H9 (cell line): Measurements from ENCODE around the gene ZNF628. TPM values are rescaled to one million over a fixed set of nuclear protein-coding genes. Genes with fewer than 3 reads are reported as not detected.

Source experiments
- DNase-seq: peaks from one replicate; pipeline ENCODE4 v3.0.0-alpha.2; 2017
- H2AFZ ChIP-seq: one replicate; pipeline ENCODE4 v1.6.1; 2013; ENCODE audit warnings: mild to moderate bottlenecking, low read length, control low read depth, moderate library complexity
- H2AK5ac ChIP-seq: 2 replicates; pipeline ENCODE4 v1.6.1; 2013; ENCODE audit warnings: low read length, control low read depth, mixed read lengths; ENCODE audit not compliant: insufficient read length
- H2BK120ac ChIP-seq: one replicate; pipeline ENCODE4 v1.6.1; 2013; ENCODE audit warnings: low read depth, mild to moderate bottlenecking, low read length, control low read depth, inconsistent platforms; ENCODE audit not compliant: poor library complexity, severe bottlenecking
- H2BK12ac ChIP-seq: 2 replicates; pipeline ENCODE4 v1.6.1; 2013; ENCODE audit warnings: low read length, control low read depth, mixed read lengths, low read depth; ENCODE audit not compliant: insufficient read length
- H2BK15ac ChIP-seq: 2 replicates; pipeline ENCODE4 v1.6.1; 2013; ENCODE audit warnings: low read depth, low read length, control low read depth
- H2BK20ac ChIP-seq: one replicate; pipeline ENCODE4 v1.6.1; 2013; ENCODE audit warnings: low read depth, mild to moderate bottlenecking, low read length, control low read depth, inconsistent platforms; ENCODE audit not compliant: poor library complexity, severe bottlenecking
- H2BK5ac ChIP-seq: 2 replicates; pipeline ENCODE4 v1.6.1; 2013; ENCODE audit warnings: low read length, control low read depth, mixed read lengths; ENCODE audit not compliant: insufficient read length
- H3K14ac ChIP-seq: 2 replicates; pipeline ENCODE4 v1.6.1; 2013; ENCODE audit warnings: low read length, control low read depth; ENCODE audit not compliant: insufficient read depth
- H3K18ac ChIP-seq: 2 replicates; pipeline ENCODE4 v1.6.1; 2013; ENCODE audit warnings: low read depth, mild to moderate bottlenecking, mixed read lengths, low read length, control low read depth; ENCODE audit not compliant: insufficient read length
- H3K23ac ChIP-seq: 2 replicates; pipeline ENCODE4 v1.6.1; 2013; ENCODE audit warnings: low read length, control low read depth, mixed read lengths, low read depth; ENCODE audit not compliant: insufficient read length
- H3K23me2 ChIP-seq: 2 replicates; pipeline ENCODE4 v1.6.1; 2013; ENCODE audit warnings: low read depth, mild to moderate bottlenecking, mixed read lengths, low read length, control low read depth; ENCODE audit not compliant: insufficient read length, poor library complexity, severe bottlenecking
- H3K27ac ChIP-seq: 2 replicates; pipeline ENCODE4 v1.5.1; 2013; ENCODE audit warnings: low read length, control low read depth, mixed read lengths, low read depth; ENCODE audit not compliant: insufficient read length
- H3K27me3 ChIP-seq: 2 replicates; pipeline ENCODE4 v1.6.1; 2013; ENCODE audit warnings: low read length, control low read depth, inconsistent platforms; ENCODE audit not compliant: insufficient read depth
- H3K4ac ChIP-seq: 2 replicates; pipeline ENCODE4 v1.6.1; 2013; ENCODE audit warnings: low read depth, mild to moderate bottlenecking, control low read depth, inconsistent platforms, low read length, moderate library complexity
- H3K4me1 ChIP-seq: 2 replicates; pipeline ENCODE4 v1.6.1; 2013; ENCODE audit warnings: low read length, control low read depth, inconsistent platforms; ENCODE audit not compliant: insufficient read depth
- H3K4me2 ChIP-seq: 2 replicates; pipeline ENCODE4 v1.6.1; 2013; ENCODE audit warnings: low read length, control low read depth, mixed read lengths; ENCODE audit not compliant: insufficient read length, insufficient read depth
- H3K56ac ChIP-seq: 2 replicates; pipeline ENCODE4 v1.6.1; 2013; ENCODE audit warnings: low read depth, mild to moderate bottlenecking, mixed read lengths, low read length, control low read depth; ENCODE audit not compliant: insufficient read length
- H3K79me1 ChIP-seq: 2 replicates; pipeline ENCODE4 v1.6.1; 2013; ENCODE audit warnings: low read depth, mild to moderate bottlenecking, moderate library complexity, low read length, control low read depth, inconsistent platforms; ENCODE audit not compliant: insufficient read depth, poor library complexity, severe bottlenecking
- H3K79me2 ChIP-seq: 2 replicates; pipeline ENCODE4 v1.6.1; 2013; ENCODE audit warnings: low read length, control low read depth, inconsistent platforms; ENCODE audit not compliant: insufficient read depth
- H3K9ac ChIP-seq: 2 replicates; pipeline ENCODE4 v1.6.1; 2013; ENCODE audit warnings: low read length, control low read depth, mixed read lengths; ENCODE audit not compliant: insufficient read length; ENCODE audit errors: extremely low read depth
- H3K9me3 ChIP-seq: one replicate; pipeline ENCODE4 v1.6.1; 2013; ENCODE audit warnings: low read depth, low read length, inconsistent platforms; ENCODE audit not compliant: control insufficient read depth
- H3T11ph ChIP-seq: one replicate; pipeline ENCODE4 v1.6.1; 2013; ENCODE audit warnings: mild to moderate bottlenecking, low read length, control low read depth, inconsistent platforms
- H4K20me1 ChIP-seq: one replicate; pipeline ENCODE4 v1.6.1; 2013; ENCODE audit not compliant: control insufficient read depth, insufficient read length, insufficient read depth
- H4K5ac ChIP-seq: 2 replicates; pipeline ENCODE4 v1.6.1; 2013; ENCODE audit warnings: low read depth, mild to moderate bottlenecking, mixed read lengths, low read length, control low read depth; ENCODE audit not compliant: insufficient read length
- H4K8ac ChIP-seq: replicated peaks from 2 replicates; pipeline ENCODE4 v1.6.1; 2013; ENCODE audit warnings: low read length, control low read depth, mixed read lengths, low read depth; ENCODE audit not compliant: insufficient read length
- H4K91ac ChIP-seq: 2 replicates; pipeline ENCODE4 v1.6.1; 2013; ENCODE audit warnings: low read depth, mild to moderate bottlenecking, moderate library complexity, mixed read lengths, low read length, control low read depth; ENCODE audit not compliant: insufficient read length
- H3K27ac Mint-ChIP-seq, 3 experiments: 2 replicates in 2 of 3; 3 replicates in 1 of 3; pipeline ENCODE4 v1.8.0; 2020 to 2021; ENCODE audit warnings: mixed read lengths in 3 of 3, mild to moderate bottlenecking in 1 of 3, moderate library complexity in 1 of 3
- H3K27me3 Mint-ChIP-seq: 2 replicates; pipeline ENCODE4 v1.8.0; 2021; ENCODE audit warnings: low read depth, mild to moderate bottlenecking, moderate library complexity, mixed read lengths
- H3K36me3 Mint-ChIP-seq, 3 experiments: 2 replicates in 2 of 3; 3 replicates in 1 of 3; pipeline ENCODE4 v1.8.0; 2020 to 2021; ENCODE audit warnings: low read depth in 3 of 3, mixed read lengths in 3 of 3; ENCODE audit not compliant: insufficient read depth in 1 of 3
- H3K4me1 Mint-ChIP-seq, 2 experiments: 2 replicates each; pipeline ENCODE4 v1.8.0; 2020; ENCODE audit warnings: mixed read lengths in 2 of 2
- H3K4me3 Mint-ChIP-seq, 2 experiments: 2 replicates in 1 of 2; 3 replicates in 1 of 2; pipeline ENCODE4 v1.8.0; 2020 to 2021; ENCODE audit warnings: mild to moderate bottlenecking in 2 of 2, mixed read lengths in 2 of 2, moderate library complexity in 1 of 2
- H3K9me3 Mint-ChIP-seq, 2 experiments: 2 replicates in 1 of 2; 3 replicates in 1 of 2; pipeline ENCODE4 v1.8.0; 2020; ENCODE audit warnings: mild to moderate bottlenecking in 2 of 2, mixed read lengths in 2 of 2, moderate library complexity in 1 of 2
- WGBS: extraction: QIAGEN DNeasy Blood & Tissue Kit; methylation state at CpG from one replicate; pipeline ENCODE4 v1.1.7; 2013; ENCODE audit warnings: missing lambda C conversion rate, low lambda C conversion rate, mixed read lengths; ENCODE audit not compliant: insufficient read length; ENCODE audit errors: extremely low coverage; 5-methylcytosine and 5-hydroxymethylcytosine counted together
- total RNA-seq: library from RNA; stranded (reverse); gene quantifications from 2 replicates; pipeline ENCODE4 v1.2.1, GENCODE V29; 2021
- TF ChIP-seq, protein P1 (sequence below): fragments of 200-600 bp; sonication (generic); conservative IDR thresholded peaks from 3 replicates; pipeline ENCODE4 v1.8.0; 2021; ENCODE audit warnings: antibody characterized with exemption, mild to moderate bottlenecking

ZNF628 gene
- total RNA-seq, 1 experiment from 2014 or later, result 16.6 TPM

- no CpG with 5 or more reads among the region's 56 CpGs for WGBS
- no peaks in the 10 kb centered on the region; a peak in 1 of 4 replicates for H3K4me1 Mint-ChIP-seq
Measured at GRCh38 chr19:55529636-55530234, 53.3 kb downstream of the ZNF628 start.

More at GRCh38 chr19:55529636-55530234, 53.3 kb downstream of the ZNF628 start:
- H3K4me3 Mint-ChIP-seq, result no peak overlapping the region
- Histone ChIP-seq H3K4ac (no peak overlapping the region), H3K23me2 (no peaks in the 10 kb centered on the region), H2BK5ac (no peak overlapping the region), H3K9me3 (no peaks in the 10 kb centered on the region), H3K18ac (no peak overlapping the region), H2BK12ac (no peak overlapping the region), H4K8ac (no peak overlapping the region), H2AK5ac (no peak overlapping the region), H3T11ph (no peak overlapping the region), H3K9ac (no peak overlapping the region), H3K27ac (no peak overlapping the region), H3K79me2 (no peaks in the 10 kb centered on the region), H2BK20ac (no peak overlapping the region), H4K5ac (no peak overlapping the region), H3K4me1 (no peaks in the 10 kb centered on the region; the same call in 1 of the 2 replicates), H3K56ac (no peak overlapping the region), H4K91ac (no peak overlapping the region), H2BK15ac (no peak overlapping the region), H3K79me1 (no peaks in the 10 kb centered on the region), H3K27me3 (no peaks in the 10 kb centered on the region), H3K23ac (no peak overlapping the region), H2AFZ (no peak overlapping the region), H2BK120ac (no peak overlapping the region), H3K14ac (no peak overlapping the region), H3K4me2 (no peak overlapping the region), H4K20me1 (no peaks in the 10 kb centered on the region)
- no peaks in the 10 kb centered on the region for H3K9me3 Mint-ChIP-seq
- H3K27me3 Mint-ChIP-seq, result peaks cover 4% of the 10 kb centered on the region; the same call in 1 of the 2 replicates
- H3K36me3 Mint-ChIP-seq, result no peaks in the 10 kb centered on the region
- no peak for DNase-seq
- no peak overlapping the region for H3K27ac Mint-ChIP-seq
- TF ChIP-seq, protein P1, sequence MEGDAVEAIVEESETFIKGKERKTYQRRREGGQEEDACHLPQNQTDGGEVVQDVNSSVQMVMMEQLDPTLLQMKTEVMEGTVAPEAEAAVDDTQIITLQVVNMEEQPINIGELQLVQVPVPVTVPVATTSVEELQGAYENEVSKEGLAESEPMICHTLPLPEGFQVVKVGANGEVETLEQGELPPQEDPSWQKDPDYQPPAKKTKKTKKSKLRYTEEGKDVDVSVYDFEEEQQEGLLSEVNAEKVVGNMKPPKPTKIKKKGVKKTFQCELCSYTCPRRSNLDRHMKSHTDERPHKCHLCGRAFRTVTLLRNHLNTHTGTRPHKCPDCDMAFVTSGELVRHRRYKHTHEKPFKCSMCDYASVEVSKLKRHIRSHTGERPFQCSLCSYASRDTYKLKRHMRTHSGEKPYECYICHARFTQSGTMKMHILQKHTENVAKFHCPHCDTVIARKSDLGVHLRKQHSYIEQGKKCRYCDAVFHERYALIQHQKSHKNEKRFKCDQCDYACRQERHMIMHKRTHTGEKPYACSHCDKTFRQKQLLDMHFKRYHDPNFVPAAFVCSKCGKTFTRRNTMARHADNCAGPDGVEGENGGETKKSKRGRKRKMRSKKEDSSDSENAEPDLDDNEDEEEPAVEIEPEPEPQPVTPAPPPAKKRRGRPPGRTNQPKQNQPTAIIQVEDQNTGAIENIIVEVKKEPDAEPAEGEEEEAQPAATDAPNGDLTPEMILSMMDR, result no peak
